Measurements from ENCODE around the gene PADI4.

PADI4 gene

GRCh38 chr1:17286646-17287045 lies 21.4 kb upstream of the PADI4 start:
- no peak overlapping the region for H3K4me3 ChIP-seq (ENCODE audit: low read depth, low read length)
- no peaks in the 10 kb centered on the region for H3K9me3 ChIP-seq (ENCODE audit: control insufficient read depth, insufficient read depth, low read length)
- H3K27ac ChIP-seq (ENCODE audit: low read depth, low read length), result no peak overlapping the region
- H3K27me3 ChIP-seq (ENCODE audit: control insufficient read depth, insufficient read depth, low read length), result no peaks in the 10 kb centered on the region
- no peak overlapping the region for H3K9ac ChIP-seq (ENCODE audit: low read depth, low read length)
- no peaks in the 10 kb centered on the region for H3K4me1 ChIP-seq (ENCODE audit: control insufficient read depth, insufficient read depth, low read length)
- H3K36me3 ChIP-seq (ENCODE audit: control insufficient read depth, insufficient read depth, low read length), result no peaks in the 10 kb centered on the region

GRCh38 chr1:17287130-17287776 lies 20.7 kb upstream of the PADI4 start:
- Histone ChIP-seq H3K27ac (ENCODE audit: low read depth, low read length) (no peak overlapping the region), H3K4me1 (ENCODE audit: control insufficient read depth, insufficient read depth, low read length) (no peaks in the 10 kb centered on the region), H3K27me3 (ENCODE audit: control insufficient read depth, insufficient read depth, low read length) (no peaks in the 10 kb centered on the region), H3K9me3 (ENCODE audit: control insufficient read depth, insufficient read depth, low read length) (no peaks in the 10 kb centered on the region), H3K9ac (ENCODE audit: low read depth, low read length) (no peak overlapping the region), H3K36me3 (ENCODE audit: control insufficient read depth, insufficient read depth, low read length) (no peaks in the 10 kb centered on the region), H3K4me3 (ENCODE audit: low read depth, low read length) (no peak overlapping the region)

GRCh38 chr1:17289721-17290120 lies 18.3 kb upstream of the PADI4 start:
- Histone ChIP-seq H3K9me3 (ENCODE audit: control insufficient read depth, insufficient read depth, low read length) (no peaks in the 10 kb centered on the region), H3K27ac (ENCODE audit: low read depth, low read length) (no peak overlapping the region), H3K4me3 (ENCODE audit: low read depth, low read length) (no peak overlapping the region), H3K36me3 (ENCODE audit: control insufficient read depth, insufficient read depth, low read length) (no peaks in the 10 kb centered on the region), H3K9ac (ENCODE audit: low read depth, low read length) (no peak overlapping the region), H3K4me1 (ENCODE audit: control insufficient read depth, insufficient read depth, low read length) (no peaks in the 10 kb centered on the region), H3K27me3 (ENCODE audit: control insufficient read depth, insufficient read depth, low read length) (no peaks in the 10 kb centered on the region)

- Histone ChIP-seq H3K9me3 (ENCODE audit: control insufficient read depth, insufficient read depth, low read length) (no peaks in the 10 kb centered on the region), H3K9ac (ENCODE audit: low read depth, low read length) (no peak overlapping the region), H3K4me3 (ENCODE audit: low read depth, low read length) (no peak overlapping the region), H3K27me3 (ENCODE audit: control insufficient read depth, insufficient read depth, low read length) (no peaks in the 10 kb centered on the region), H3K36me3 (ENCODE audit: control insufficient read depth, insufficient read depth, low read length) (no peaks in the 10 kb centered on the region), H3K4me1 (ENCODE audit: control insufficient read depth, insufficient read depth, low read length) (no peaks in the 10 kb centered on the region), H3K27ac (ENCODE audit: low read depth, low read length) (no peak overlapping the region)
Observed at GRCh38 chr1:17290553-17290952, 17.4 kb upstream of the PADI4 start.

- no peak overlapping the region for H3K9ac ChIP-seq (ENCODE audit: low read depth, low read length)
- H3K4me1 ChIP-seq (ENCODE audit: control insufficient read depth, insufficient read depth, low read length), result no peaks in the 10 kb centered on the region
- no peaks in the 10 kb centered on the region for H3K9me3 ChIP-seq (ENCODE audit: control insufficient read depth, insufficient read depth, low read length)
- no peaks in the 10 kb centered on the region for H3K36me3 ChIP-seq (ENCODE audit: control insufficient read depth, insufficient read depth, low read length)
- no peak overlapping the region for H3K27ac ChIP-seq (ENCODE audit: low read depth, low read length)
- no peak overlapping the region for H3K4me3 ChIP-seq (ENCODE audit: low read depth, low read length)
- no peaks in the 10 kb centered on the region for H3K27me3 ChIP-seq (ENCODE audit: control insufficient read depth, insufficient read depth, low read length)
Observed at GRCh38 chr1:17292299-17293160, 15.5 kb upstream of the PADI4 start.

GRCh38 chr1:17293681-17294425 lies 14.1 kb upstream of the PADI4 start:
- Histone ChIP-seq H3K9ac (ENCODE audit: low read depth, low read length) (no peak overlapping the region), H3K27ac (ENCODE audit: low read depth, low read length) (no peak overlapping the region), H3K4me3 (ENCODE audit: low read depth, low read length) (no peak overlapping the region), H3K27me3 (ENCODE audit: control insufficient read depth, insufficient read depth, low read length) (no peaks in the 10 kb centered on the region), H3K9me3 (ENCODE audit: control insufficient read depth, insufficient read depth, low read length) (no peaks in the 10 kb centered on the region), H3K4me1 (ENCODE audit: control insufficient read depth, insufficient read depth, low read length) (no peaks in the 10 kb centered on the region), H3K36me3 (ENCODE audit: control insufficient read depth, insufficient read depth, low read length) (no peaks in the 10 kb centered on the region)

- Histone ChIP-seq H3K27me3 (ENCODE audit: control insufficient read depth, insufficient read depth, low read length) (no peaks in the 10 kb centered on the region), H3K4me1 (ENCODE audit: control insufficient read depth, insufficient read depth, low read length) (no peaks in the 10 kb centered on the region), H3K36me3 (ENCODE audit: control insufficient read depth, insufficient read depth, low read length) (no peaks in the 10 kb centered on the region), H3K4me3 (ENCODE audit: low read depth, low read length) (no peak overlapping the region), H3K9me3 (ENCODE audit: control insufficient read depth, insufficient read depth, low read length) (no peaks in the 10 kb centered on the region), H3K9ac (ENCODE audit: low read depth, low read length) (no peak overlapping the region), H3K27ac (ENCODE audit: low read depth, low read length) (no peak overlapping the region)
Observed at GRCh38 chr1:17295292-17295691, 12.7 kb upstream of the PADI4 start.

GRCh38 chr1:17296086-17296485 lies 11.9 kb upstream of the PADI4 start:
- H3K36me3 ChIP-seq (ENCODE audit: control insufficient read depth, insufficient read depth, low read length), result no peaks in the 10 kb centered on the region
- no peaks in the 10 kb centered on the region for H3K27me3 ChIP-seq (ENCODE audit: control insufficient read depth, insufficient read depth, low read length)

GRCh38 chr1:17297991-17298390 lies 10.0 kb upstream of the PADI4 start:
- H3K4me1 ChIP-seq (ENCODE audit: control insufficient read depth, insufficient read depth, low read length), result no peaks in the 10 kb centered on the region
- H3K9me3 ChIP-seq (ENCODE audit: control insufficient read depth, insufficient read depth, low read length), result peaks cover 19% of the 10 kb centered on the region
- H3K4me3 ChIP-seq (ENCODE audit: low read depth, low read length), result no peak overlapping the region
- no peak overlapping the region for H3K9ac ChIP-seq (ENCODE audit: low read depth, low read length)
- H3K36me3 ChIP-seq (ENCODE audit: control insufficient read depth, insufficient read depth, low read length), result no peaks in the 10 kb centered on the region
- H3K27ac ChIP-seq (ENCODE audit: low read depth, low read length), result no peak overlapping the region
- no peaks in the 10 kb centered on the region for H3K27me3 ChIP-seq (ENCODE audit: control insufficient read depth, insufficient read depth, low read length)

More at GRCh38 chr1:17296086-17296485, 11.9 kb upstream of the PADI4 start:
- Histone ChIP-seq H3K27ac (ENCODE audit: low read depth, low read length) (no peak overlapping the region), H3K4me1 (ENCODE audit: control insufficient read depth, insufficient read depth, low read length) (no peaks in the 10 kb centered on the region), H3K9me3 (ENCODE audit: control insufficient read depth, insufficient read depth, low read length) (peaks cover 5% of the 10 kb centered on the region; the same call in 1 of the 2 replicates), H3K9ac (ENCODE audit: low read depth, low read length) (no peak overlapping the region), H3K4me3 (ENCODE audit: low read depth, low read length) (no peak overlapping the region)

GRCh38 chr1:17301767-17302166 lies 6.2 kb upstream of the PADI4 start:
- H3K9me3 ChIP-seq (ENCODE audit: control insufficient read depth, insufficient read depth, low read length), result peaks cover 19% of the 10 kb centered on the region
- H3K9ac ChIP-seq (ENCODE audit: low read depth, low read length), result no peak overlapping the region
- H3K27ac ChIP-seq (ENCODE audit: low read depth, low read length), result no peak overlapping the region
- H3K4me3 ChIP-seq (ENCODE audit: low read depth, low read length), result no peak overlapping the region
- H3K4me1 ChIP-seq (ENCODE audit: control insufficient read depth, insufficient read depth, low read length), result no peaks in the 10 kb centered on the region
- no peaks in the 10 kb centered on the region for H3K27me3 ChIP-seq (ENCODE audit: control insufficient read depth, insufficient read depth, low read length)
- H3K36me3 ChIP-seq (ENCODE audit: control insufficient read depth, insufficient read depth, low read length), result no peaks in the 10 kb centered on the region

Data from HUES48 (cell line).